Peyer's patch (tissue), 4 donors: ENCODE results near the gene TMPRSS15. TPM values are rescaled to one million over a fixed set of nuclear protein-coding genes. Genes with fewer than 3 reads are reported as not detected.

ENCODE experiments used
- DNase-seq, 3 donors: peaks; one replicate each; pipeline ENCODE4 v3.0.0-alpha.2; 2017 to 2019
- H3K27ac ChIP-seq, 4 donors: fragments of 200-600 bp; sonication (generic); one replicate each; pipeline ENCODE4 v1.5.1; 2016 to 2019
- H3K27me3 ChIP-seq, 2 donors: fragments of 200-600 bp; sonication (generic); one replicate each; pipeline ENCODE4 v1.5.1; 2019
- H3K36me3 ChIP-seq, 3 donors: fragments of 200-600 bp; sonication (generic); one replicate each; pipeline ENCODE4 v1.5.1; 2016 to 2019
- H3K4me1 ChIP-seq, 4 donors: fragments of 200-600 bp; sonication (generic); one replicate each; pipeline ENCODE4 v1.5.1; 2016 to 2019
- H3K4me3 ChIP-seq, 4 donors: fragments of 200-600 bp; sonication (generic); 1 replicate in 3 of 4; 2 replicates in 1 of 4; pipeline ENCODE4 v1.5.1; 2016 to 2019; ENCODE audit warnings: mild to moderate bottlenecking in 1 of 4
- H3K9me3 ChIP-seq, 4 donors: fragments of 200-600 bp; sonication (generic); one replicate each; pipeline ENCODE4 v1.5.1; 2016 to 2019; ENCODE audit warnings: mild to moderate bottlenecking in 1 of 4
- CTCF ChIP-seq, 6 experiments: fragments of 450-650 bp in 4 of 6; fragments of 200-600 bp in 2 of 6; sonication (generic) in 1 of 6; IDR thresholded peaks; one replicate each; pipeline ENCODE4 v1.5.1; 2017 to 2019; ENCODE audit warnings: antibody characterized with exemption in 6 of 6, mild to moderate bottlenecking in 3 of 6, moderate library complexity in 1 of 6
- POLR2A ChIP-seq, 2 donors: fragments of 450-650 bp; IDR thresholded peaks; one replicate each; pipeline ENCODE4 v1.5.1; 2017; ENCODE audit warnings: antibody characterized with exemption in 2 of 2, mild to moderate bottlenecking in 2 of 2, moderate library complexity in 2 of 2
- total RNA-seq, 4 donors: library from RNA; depleted of rRNA; stranded (reverse); fragments of >200 nt; gene quantifications; one replicate each; pipeline ENCODE4 v1.1.0, GENCODE V29; 2016

Gene TMPRSS15
- total RNA-seq, 4 donors from 2014 or later: 18.0 to 70.0 (median 39.9) TPM; not detected in 1

- Histone ChIP-seq H3K27ac (no peak within 1 kb of the TSS), H3K4me3 (peak within 1 kb of the TSS; percentile 2 to 40 (median 16)), H3K9me3 (no peaks in the 10 kb centered on the region), H3K4me1 (peaks cover 0 to 6% (median 0%) of the 10 kb centered on the region in 4 donors), H3K27me3 (no peaks in the 10 kb centered on the region), H3K36me3 (no peaks in the 10 kb centered on the region)
- TF ChIP-seq POLR2A (IDR thresholded peaks at IDR 0.05) (no peak), CTCF (IDR thresholded peaks at IDR 0.05) (no peak)
- no peak for DNase-seq
Measured at GRCh38 chr21:18244671-18245463, 158.7 kb downstream of the TMPRSS15 start, which contains the start of gene CHODL. TSS of gene CHODL (plus strand) at chr21:18244833. CDS start at chr21:18245224, 391 bp downstream.

GRCh38 chr21:18235545-18235944 lies 168.0 kb downstream of the TMPRSS15 start:
- H3K9me3 ChIP-seq: no peaks in the 10 kb centered on the region
- H3K4me1 ChIP-seq: no peaks in the 10 kb centered on the region
- no peaks in the 10 kb centered on the region for H3K27me3 ChIP-seq
- H3K4me3 ChIP-seq: no peak overlapping the region
- no peaks in the 10 kb centered on the region for H3K36me3 ChIP-seq
- TF ChIP-seq POLR2A (IDR thresholded peaks at IDR 0.05) (no peak), CTCF (IDR thresholded peaks at IDR 0.05) (no peak)
- DNase-seq: no peak
- no peak overlapping the region for H3K27ac ChIP-seq

- Histone ChIP-seq H3K27ac (no peak overlapping the region), H3K27me3 (no peaks in the 10 kb centered on the region), H3K4me1 (no peaks in the 10 kb centered on the region), H3K4me3 (no peak overlapping the region), H3K36me3 (no peaks in the 10 kb centered on the region), H3K9me3 (no peaks in the 10 kb centered on the region)
- TF ChIP-seq CTCF (IDR thresholded peaks at IDR 0.05): no peak
- TF ChIP-seq POLR2A (IDR thresholded peaks at IDR 0.05): no peak
- no peak for DNase-seq
Measured at GRCh38 chr21:18228060-18228739, 175.4 kb downstream of the TMPRSS15 start.

GRCh38 chr21:18222346-18222745 lies 181.2 kb downstream of the TMPRSS15 start:
- peaks cover 0 to 18% (median 0%) of the 10 kb centered on the region in 4 donors for H3K9me3 ChIP-seq
- DNase-seq: no peak
- no peaks in the 10 kb centered on the region for H3K36me3 ChIP-seq
- H3K27me3 ChIP-seq: no peaks in the 10 kb centered on the region
- no peak overlapping the region for H3K27ac ChIP-seq
- H3K4me3 ChIP-seq: no peak overlapping the region
- TF ChIP-seq CTCF (IDR thresholded peaks at IDR 0.05): no peak
- TF ChIP-seq POLR2A (IDR thresholded peaks at IDR 0.05): no peak
- no peaks in the 10 kb centered on the region for H3K4me1 ChIP-seq

GRCh38 chr21:18220498-18220897 lies 183.1 kb downstream of the TMPRSS15 start:
- no peaks in the 10 kb centered on the region for H3K4me1 ChIP-seq
- TF ChIP-seq CTCF (IDR thresholded peaks at IDR 0.05): no peak
- no peak for TF ChIP-seq POLR2A (IDR thresholded peaks at IDR 0.05)
- H3K36me3 ChIP-seq: no peaks in the 10 kb centered on the region
- DNase-seq: no peak
- no peak overlapping the region for H3K4me3 ChIP-seq
- no peak overlapping the region for H3K27ac ChIP-seq
- no peaks in the 10 kb centered on the region for H3K27me3 ChIP-seq
- peaks cover 0 to 18% (median 0%) of the 10 kb centered on the region in 4 donors for H3K9me3 ChIP-seq

Other genes with a start within 250 kb of the TMPRSS15 start
- gene CHODL, start 159.0 kb downstream of the TMPRSS15 start, total RNA-seq: under 1 TPM in 1 of 4 donors, not detected in 3; 0.35 TPM